Stomach (tissue), 4 donors: ENCODE measurements around the gene FBXO2.

Experiments
- CTCF ChIP-seq, 7 experiments: fragments of 450-650 bp in 4 of 7; fragments of 200-600 bp in 3 of 7; sonication (generic) in 3 of 7; IDR thresholded peaks; one replicate each; pipeline ENCODE4 v1.5.1; 2016 to 2019; ENCODE audit warnings: antibody characterized with exemption in 7 of 7, control low read depth in 2 of 7, mild to moderate bottlenecking in 1 of 7
- POLR2A ChIP-seq, 4 donors: fragments of 450-650 bp; IDR thresholded peaks; one replicate each; pipeline ENCODE4 v1.6.1; 2016; ENCODE audit warnings: antibody characterized with exemption in 4 of 4, control low read depth in 2 of 4, mild to moderate bottlenecking in 1 of 4, moderate library complexity in 1 of 4
- POLR2AphosphoS5 ChIP-seq, 3 donors: sonication (generic); formaldehyde crosslinking; IDR thresholded peaks; one replicate each; pipeline ENCODE4 v1.6.1; 2016; ENCODE audit warnings: antibody characterized with exemption in 3 of 3

GRCh38 chr1:11626551-11626950 is 27.7 kb downstream of the FBXO2 start:
- TF ChIP-seq CTCF (IDR thresholded peaks at IDR 0.05): no peak
- TF ChIP-seq POLR2AphosphoS5 (IDR thresholded peaks at IDR 0.05): no peak
- TF ChIP-seq POLR2A (IDR thresholded peaks at IDR 0.05): no peak
